Keratinocyte (primary cell): ENCODE measurements around the gene PTPA. TPM values are rescaled to one million over a fixed set of nuclear protein-coding genes. Genes with fewer than 3 reads are reported as not detected.

ENCODE experiments used
- DNase-seq: peaks from one replicate; pipeline ENCODE4 v3.0.0-alpha.2; 2011; ENCODE audit warnings: low read depth, missing footprints, low spot score
- FAIRE-seq: peaks from 2 replicates; lab custom pipeline; 2011; peaks lifted over from hg19 to GRCh38; lab: Jason Lieb, UNC
- H2AFZ ChIP-seq: 2 replicates; pipeline ENCODE4 v1.6.0; 2012; ENCODE audit warnings: low read length, control low read depth, inconsistent platforms; ENCODE audit not compliant: control insufficient read depth
- H3K27ac ChIP-seq: 2 replicates; pipeline ENCODE4 v1.5.1; 2011; ENCODE audit warnings: low read length; ENCODE audit not compliant: control insufficient read depth, insufficient read depth
- H3K27me3 ChIP-seq: 3 replicates; pipeline ENCODE4 v1.6.0; 2011; ENCODE audit warnings: low read length; ENCODE audit not compliant: control insufficient read depth, insufficient read depth; ENCODE audit errors: extremely low read depth
- H3K36me3 ChIP-seq, 2 experiments: 2 replicates in 1 of 2; 3 replicates in 1 of 2; pipeline ENCODE4 v1.5.1; 2011; ENCODE audit warnings: low read length in 2 of 2, mild to moderate bottlenecking in 1 of 2; ENCODE audit not compliant: control insufficient read depth in 2 of 2, insufficient read depth in 2 of 2; ENCODE audit errors: extremely low read depth in 1 of 2
- H3K4me1 ChIP-seq: 3 replicates; pipeline ENCODE4 v1.5.1; 2011; ENCODE audit warnings: low read length; ENCODE audit not compliant: control insufficient read depth, insufficient read depth; ENCODE audit errors: extremely low read depth
- H3K4me2 ChIP-seq: 3 replicates; pipeline ENCODE4 v1.6.0; 2011; ENCODE audit warnings: low read depth, low read length; ENCODE audit not compliant: control insufficient read depth, insufficient read depth; ENCODE audit errors: extremely low read depth
- H3K4me3 ChIP-seq, 3 experiments: fragments of 200-600 bp in 1 of 3; sonication (generic) in 1 of 3; 2 replicates in 2 of 3; 3 replicates in 1 of 3; pipeline ENCODE4 v1.5.1; 2011 to 2016; ENCODE audit warnings: low read length in 3 of 3, mild to moderate bottlenecking in 3 of 3, control low read depth in 2 of 3, inconsistent platforms in 1 of 3, low read depth in 1 of 3, mixed read lengths in 1 of 3, mixed run types in 1 of 3, moderate library complexity in 1 of 3; ENCODE audit not compliant: control insufficient read depth in 2 of 3, insufficient read depth in 2 of 3; ENCODE audit errors: extremely low read depth in 1 of 3
- H3K79me2 ChIP-seq: 2 replicates; pipeline ENCODE4 v1.6.0; 2012; ENCODE audit warnings: low read length; ENCODE audit not compliant: control insufficient read depth, insufficient read depth
- H3K9ac ChIP-seq: 3 replicates; pipeline ENCODE4 v1.6.0; 2011; ENCODE audit warnings: low read length; ENCODE audit not compliant: control insufficient read depth, insufficient read depth; ENCODE audit errors: extremely low read depth
- H3K9me1 ChIP-seq: 3 replicates; pipeline ENCODE4 v1.6.0; 2011; ENCODE audit warnings: low read length; ENCODE audit not compliant: control insufficient read depth, insufficient read depth; ENCODE audit errors: extremely low read depth
- H3K9me3 ChIP-seq: 2 replicates; pipeline ENCODE4 v1.5.1; 2012; ENCODE audit warnings: low read depth, low read length; ENCODE audit not compliant: control insufficient read depth
- H4K20me1 ChIP-seq: 3 replicates; pipeline ENCODE4 v1.6.0; 2011; ENCODE audit warnings: low read length; ENCODE audit not compliant: control insufficient read depth, insufficient read depth; ENCODE audit errors: extremely low read depth
- EZH2 ChIP-seq: IDR thresholded peaks from one replicate; pipeline ENCODE4 v1.6.1; 2012; ENCODE audit warnings: inconsistent platforms, mild to moderate bottlenecking, low read length, moderate library complexity
- dilution Hi-C: fragments of 300-500 bp; cut with MboI; formaldehyde crosslinking; loops from one replicate; pipeline ENCODE4 v1.7.0; 2020; ENCODE audit warnings: low sequenced_read_pairs; ENCODE audit not compliant: extremely low pct_ligation_motif_present
- polyA plus RNA-seq, 5 experiments: library from polyadenylated mRNA; depleted of rRNA in 3 of 5; stranded (reverse) in 3 of 5; stranded (forward) in 1 of 5; unstranded in 1 of 5; fragments of >200 nt; gene quantifications; 1 replicate in 1 of 5; 2 replicates in 3 of 5; 3 replicates in 1 of 5; pipeline versions ENCODE4 v1.2.1 to v1.2.3, GENCODE V29; 2011 to 2012; ENCODE audit warnings: missing spikeins in 2 of 5, low read depth in 1 of 5, low replicate concordance in 1 of 5
- TF ChIP-seq, protein P1 (sequence below), 3 experiments: IDR thresholded peaks in 1 of 3; conservative IDR thresholded peaks in 1 of 3; optimal IDR thresholded peaks in 1 of 3; 2 replicates in 2 of 3; 3 replicates in 1 of 3; pipeline versions ENCODE3 to v1.5.1; 2011; ENCODE audit warnings: low read length in 3 of 3, mild to moderate bottlenecking in 3 of 3, moderate library complexity in 2 of 3, control low read depth in 1 of 3, inconsistent platforms in 1 of 3; ENCODE audit not compliant: insufficient read depth in 2 of 3; ENCODE audit errors: extremely low read depth in 1 of 3

The PTPA gene
- polyA plus RNA-seq, 1 donor (not counting 4 experiments of a cell fraction or from before 2014, with no cell fraction given), result 98.0 TPM

GRCh38 chr9:129130791-129131190 is 19.6 kb downstream of the PTPA start:
- Histone ChIP-seq H3K27me3 (no peaks in the 10 kb centered on the region), H3K4me2 (no peak overlapping the region), H3K9me3 (no peaks in the 10 kb centered on the region), H3K9me1 (no peaks in the 10 kb centered on the region), H2AFZ (no peak overlapping the region), H3K27ac (no peak overlapping the region), H3K9ac (no peak overlapping the region), H3K36me3 (peaks cover 17 to 19% of the 10 kb centered on the region in 2 experiments), H3K4me1 (no peaks in the 10 kb centered on the region), H4K20me1 (no peaks in the 10 kb centered on the region), H3K79me2 (no peaks in the 10 kb centered on the region), H3K4me3 (no peak overlapping the region)
- dilution Hi-C loops, result no loop called here
- FAIRE-seq, result no peak
- DNase-seq, result no peak
- TF ChIP-seq, protein P1, sequence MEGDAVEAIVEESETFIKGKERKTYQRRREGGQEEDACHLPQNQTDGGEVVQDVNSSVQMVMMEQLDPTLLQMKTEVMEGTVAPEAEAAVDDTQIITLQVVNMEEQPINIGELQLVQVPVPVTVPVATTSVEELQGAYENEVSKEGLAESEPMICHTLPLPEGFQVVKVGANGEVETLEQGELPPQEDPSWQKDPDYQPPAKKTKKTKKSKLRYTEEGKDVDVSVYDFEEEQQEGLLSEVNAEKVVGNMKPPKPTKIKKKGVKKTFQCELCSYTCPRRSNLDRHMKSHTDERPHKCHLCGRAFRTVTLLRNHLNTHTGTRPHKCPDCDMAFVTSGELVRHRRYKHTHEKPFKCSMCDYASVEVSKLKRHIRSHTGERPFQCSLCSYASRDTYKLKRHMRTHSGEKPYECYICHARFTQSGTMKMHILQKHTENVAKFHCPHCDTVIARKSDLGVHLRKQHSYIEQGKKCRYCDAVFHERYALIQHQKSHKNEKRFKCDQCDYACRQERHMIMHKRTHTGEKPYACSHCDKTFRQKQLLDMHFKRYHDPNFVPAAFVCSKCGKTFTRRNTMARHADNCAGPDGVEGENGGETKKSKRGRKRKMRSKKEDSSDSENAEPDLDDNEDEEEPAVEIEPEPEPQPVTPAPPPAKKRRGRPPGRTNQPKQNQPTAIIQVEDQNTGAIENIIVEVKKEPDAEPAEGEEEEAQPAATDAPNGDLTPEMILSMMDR (optimal IDR thresholded peaks at IDR 0.05 in 1 of 3, IDR thresholded peaks at IDR 0.05 in 1 of 3, conservative IDR thresholded peaks at IDR 0.05 in 1 of 3; ENCODE audit: extremely low read depth in 1 of 3, insufficient read depth in 2 of 3, low read length in 3 of 3), result no peak
- TF ChIP-seq EZH2, result no peak

- Histone ChIP-seq H3K4me2 (no peak overlapping the region), H3K9ac (no peak overlapping the region), H3K4me3 (no peak overlapping the region), H3K27me3 (no peaks in the 10 kb centered on the region), H3K9me1 (no peaks in the 10 kb centered on the region), H2AFZ (no peak overlapping the region), H4K20me1 (no peaks in the 10 kb centered on the region), H3K9me3 (no peaks in the 10 kb centered on the region), H3K27ac (no peak overlapping the region), H3K36me3 (peaks cover 19 to 20% of the 10 kb centered on the region in 2 experiments), H3K79me2 (no peaks in the 10 kb centered on the region), H3K4me1 (no peaks in the 10 kb centered on the region)
- DNase-seq (no peak), FAIRE-seq (peak; percentile 64)
- TF ChIP-seq, protein P1 (optimal IDR thresholded peaks at IDR 0.05 in 1 of 3, IDR thresholded peaks at IDR 0.05 in 1 of 3, conservative IDR thresholded peaks at IDR 0.05 in 1 of 3; ENCODE audit: extremely low read depth in 1 of 3, insufficient read depth in 2 of 3, low read length in 3 of 3), result peak; percentile 98 to 99 (median 99)
- no peak for TF ChIP-seq EZH2
- dilution Hi-C loops, result no loop called here
These were observed 20.3 kb downstream of the PTPA start for GRCh38 chr9:129131300-129132145.
